HUES64 (cell line): ENCODE data around the gene HTR3E. TPM values are rescaled to one million over a fixed set of nuclear protein-coding genes. Genes with fewer than 3 reads are reported as not detected.
"Not testable (repeated sequence)": the region's sequence is repeated elsewhere in the genome, so short reads cannot be mapped to it uniquely, and the experiment has no call there.

Source experiments
- H3K27ac ChIP-seq: 2 replicates; pipeline ENCODE4 v1.7.0; 2013; ENCODE audit warnings: low read depth, low read length, inconsistent platforms
- H3K27me3 ChIP-seq: 2 replicates; pipeline ENCODE4 v1.6.1; 2013; ENCODE audit warnings: mild to moderate bottlenecking, low read length; ENCODE audit not compliant: insufficient read depth
- H3K36me3 ChIP-seq: 2 replicates; pipeline ENCODE4 v1.6.1; 2013; ENCODE audit warnings: mild to moderate bottlenecking, low read length; ENCODE audit not compliant: insufficient read depth
- H3K4me1 ChIP-seq: 2 replicates; pipeline ENCODE4 v1.6.1; 2013; ENCODE audit warnings: mild to moderate bottlenecking, low read length, moderate library complexity; ENCODE audit not compliant: insufficient read depth
- H3K4me3 ChIP-seq: 2 replicates; pipeline ENCODE4 v1.5.1; 2013; ENCODE audit warnings: mild to moderate bottlenecking, low read length, moderate library complexity
- H3K9ac ChIP-seq: 2 replicates; pipeline ENCODE4 v1.6.1; 2013; ENCODE audit warnings: mild to moderate bottlenecking, low read depth, low read length
- H3K9me3 ChIP-seq: 2 replicates; pipeline ENCODE4 v1.6.1; 2013; ENCODE audit warnings: low read depth, low read length; ENCODE audit not compliant: insufficient read depth
- WGBS: fragments of 150-250, 120-280 bp; methylation state at CpG from one replicate; pipeline ENCODE4 v1.1.7; 2013; ENCODE audit warnings: missing lambda C conversion rate; 5-methylcytosine and 5-hydroxymethylcytosine counted together
- polyA plus RNA-seq, 2 experiments: library from polyadenylated mRNA; stranded (reverse); fragments of 50-300 nt; gene quantifications; one replicate each; pipeline ENCODE4 v1.2.3, GENCODE V29; 2013

The HTR3E gene, protein sequence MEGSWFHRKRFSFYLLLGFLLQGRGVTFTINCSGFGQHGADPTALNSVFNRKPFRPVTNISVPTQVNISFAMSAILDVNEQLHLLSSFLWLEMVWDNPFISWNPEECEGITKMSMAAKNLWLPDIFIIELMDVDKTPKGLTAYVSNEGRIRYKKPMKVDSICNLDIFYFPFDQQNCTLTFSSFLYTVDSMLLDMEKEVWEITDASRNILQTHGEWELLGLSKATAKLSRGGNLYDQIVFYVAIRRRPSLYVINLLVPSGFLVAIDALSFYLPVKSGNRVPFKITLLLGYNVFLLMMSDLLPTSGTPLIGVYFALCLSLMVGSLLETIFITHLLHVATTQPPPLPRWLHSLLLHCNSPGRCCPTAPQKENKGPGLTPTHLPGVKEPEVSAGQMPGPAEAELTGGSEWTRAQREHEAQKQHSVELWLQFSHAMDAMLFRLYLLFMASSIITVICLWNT
- not detected for polyA plus RNA-seq (2013, experiment 1 of 2)
- polyA plus RNA-seq (2013, experiment 2 of 2) = not detected

- H3K36me3 ChIP-seq = no peaks in the 10 kb centered on the region
- H3K9ac ChIP-seq = no peak within 1 kb of the TSS
- no peak within 1 kb of the TSS for H3K27ac ChIP-seq
- H3K27me3 ChIP-seq = no peaks in the 10 kb centered on the region
- H3K4me3 ChIP-seq = no peak within 1 kb of the TSS
- 91% methylated on average over 7 of the region's 7 CpGs for WGBS
- H3K4me1 ChIP-seq = no peaks in the 10 kb centered on the region
- H3K9me3 ChIP-seq = peaks cover 6% of the 10 kb centered on the region; the same call in 1 of the 2 replicates
Observed at GRCh38 chr3:184096811-184097383, at the start of gene HTR3E. Gene HTR3E (plus strand): TSS chr3:184097064. CDS start chr3:184097530, 466 bp downstream.

- no peaks in the 10 kb centered on the region for H3K9me3 ChIP-seq
- no peaks in the 10 kb centered on the region for H3K27me3 ChIP-seq
- H3K9ac ChIP-seq = no peak overlapping the region
- no peaks in the 10 kb centered on the region for H3K36me3 ChIP-seq
- H3K4me3 ChIP-seq = no peak overlapping the region
- 95% methylated on average over 7 of the region's 7 CpGs for WGBS
- no peaks in the 10 kb centered on the region for H3K4me1 ChIP-seq
- no peak overlapping the region for H3K27ac ChIP-seq
Observed at GRCh38 chr3:184050217-184050847, 46.5 kb upstream of the HTR3E start.

GRCh38 chr3:184052767-184053166, 44.1 kb upstream of the HTR3E start, which contains the start of gene HTR3C:
Gene HTR3C (plus strand): TSS chr3:184053047. CDS start chr3:184053081, 34 bp downstream.
- WGBS = 91% methylated on average over 4 of the region's 4 CpGs
- Histone ChIP-seq H3K36me3 (no peaks in the 10 kb centered on the region), H3K4me3 (no peak within 1 kb of the TSS), H3K27ac (no peak within 1 kb of the TSS), H3K9me3 (no peaks in the 10 kb centered on the region), H3K27me3 (no peaks in the 10 kb centered on the region), H3K9ac (no peak within 1 kb of the TSS), H3K4me1 (no peaks in the 10 kb centered on the region)

DNA sequence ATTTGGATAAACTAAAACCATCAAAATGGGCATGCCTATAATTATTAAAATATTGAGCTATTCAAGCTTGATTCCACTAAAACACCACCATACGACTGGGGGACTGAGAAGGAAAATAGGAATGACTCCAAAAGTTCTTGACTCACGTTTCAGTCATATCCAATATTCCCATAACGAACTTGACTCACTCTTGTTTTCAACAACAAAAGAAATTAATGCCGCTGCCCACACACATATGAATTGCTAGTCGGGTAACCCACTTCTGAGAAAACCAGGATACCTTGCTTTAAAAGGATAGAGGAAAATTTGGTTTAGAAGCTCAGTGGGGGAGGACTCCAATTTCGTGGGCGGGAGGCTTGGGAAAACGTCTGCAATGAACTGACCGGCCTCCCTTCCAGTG, 38.8 kb upstream of the HTR3E start:
- H3K9me3 ChIP-seq = no peaks in the 10 kb centered on the region
- H3K4me1 ChIP-seq = no peaks in the 10 kb centered on the region
- no peaks in the 10 kb centered on the region for H3K36me3 ChIP-seq
- H3K4me3 ChIP-seq = no peak overlapping the region
- no peak overlapping the region for H3K9ac ChIP-seq
- 90% methylated on average over 9 of the region's 9 CpGs for WGBS
- H3K27me3 ChIP-seq = no peaks in the 10 kb centered on the region
- no peak overlapping the region for H3K27ac ChIP-seq

- Histone ChIP-seq H3K4me1 (no peaks in the 10 kb centered on the region), H3K9me3 (no peaks in the 10 kb centered on the region), H3K4me3 (no peak overlapping the region), H3K27me3 (no peaks in the 10 kb centered on the region), H3K36me3 (no peaks in the 10 kb centered on the region), H3K27ac (no peak overlapping the region), H3K9ac (no peak overlapping the region)
- 84% methylated on average over 7 of the region's 7 CpGs for WGBS
Observed at GRCh38 chr3:184059424-184059823, 37.4 kb upstream of the HTR3E start.

DNA sequence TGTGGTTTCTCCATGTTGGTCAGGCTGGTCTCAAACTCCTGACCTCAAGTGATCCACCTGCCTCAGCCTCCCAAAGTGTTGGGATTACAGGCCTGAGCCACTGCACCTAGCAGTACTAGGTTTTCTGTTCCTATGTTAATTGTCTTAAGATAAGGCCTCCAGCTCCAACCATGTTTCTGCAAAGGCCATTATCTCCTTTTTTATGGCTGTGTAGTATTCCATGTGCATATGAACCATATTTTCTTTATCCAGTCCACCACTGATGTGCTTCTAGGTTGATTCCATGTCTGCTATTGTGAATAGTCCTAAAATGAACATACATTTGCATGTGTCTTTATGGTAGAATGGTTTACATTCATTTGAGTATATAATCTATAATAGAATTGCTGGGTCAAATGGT, 34.2 kb upstream of the HTR3E start:
- no peak overlapping the region for H3K27ac ChIP-seq
- H3K9ac ChIP-seq = no peak overlapping the region
- no peaks in the 10 kb centered on the region for H3K4me1 ChIP-seq
- H3K9me3 ChIP-seq = no peaks in the 10 kb centered on the region
- H3K27me3 ChIP-seq = no peaks in the 10 kb centered on the region
- H3K36me3 ChIP-seq = no peaks in the 10 kb centered on the region
- no peak overlapping the region for H3K4me3 ChIP-seq

- no peak overlapping the region for H3K4me3 ChIP-seq
- no peak overlapping the region for H3K9ac ChIP-seq
- no peaks in the 10 kb centered on the region for H3K36me3 ChIP-seq
- no CpG with 5 or more reads among the region's 2 CpGs for WGBS
- peaks cover 9% of the 10 kb centered on the region; the same call in 1 of the 2 replicates for H3K9me3 ChIP-seq
- H3K27ac ChIP-seq = no peak overlapping the region
- no peaks in the 10 kb centered on the region for H3K27me3 ChIP-seq
- no peaks in the 10 kb centered on the region for H3K4me1 ChIP-seq
Observed at GRCh38 chr3:184066211-184066610, 30.7 kb upstream of the HTR3E start.

- H3K27me3 ChIP-seq = no peaks in the 10 kb centered on the region
- no peak overlapping the region for H3K4me3 ChIP-seq
- 92% methylated on average over 6 of the region's 6 CpGs for WGBS
- peaks cover 13% of the 10 kb centered on the region; the same call in 1 of the 2 replicates for H3K9me3 ChIP-seq
- H3K27ac ChIP-seq = no peak overlapping the region
- H3K4me1 ChIP-seq = no peaks in the 10 kb centered on the region
- no peak overlapping the region for H3K9ac ChIP-seq
- H3K36me3 ChIP-seq = no peaks in the 10 kb centered on the region
Observed at GRCh38 chr3:184067573-184068055, 29.2 kb upstream of the HTR3E start.

- H3K27ac ChIP-seq = no peak overlapping the region
- peaks cover 13% of the 10 kb centered on the region; the same call in 1 of the 2 replicates for H3K9me3 ChIP-seq
- H3K36me3 ChIP-seq = no peaks in the 10 kb centered on the region
- no peak overlapping the region for H3K9ac ChIP-seq
- H3K27me3 ChIP-seq = no peaks in the 10 kb centered on the region
- 95% methylated on average over 4 of the region's 5 CpGs for WGBS
- no peak overlapping the region for H3K4me3 ChIP-seq
- H3K4me1 ChIP-seq = no peaks in the 10 kb centered on the region
Observed at GRCh38 chr3:184068344-184068743, 28.5 kb upstream of the HTR3E start.

DNA sequence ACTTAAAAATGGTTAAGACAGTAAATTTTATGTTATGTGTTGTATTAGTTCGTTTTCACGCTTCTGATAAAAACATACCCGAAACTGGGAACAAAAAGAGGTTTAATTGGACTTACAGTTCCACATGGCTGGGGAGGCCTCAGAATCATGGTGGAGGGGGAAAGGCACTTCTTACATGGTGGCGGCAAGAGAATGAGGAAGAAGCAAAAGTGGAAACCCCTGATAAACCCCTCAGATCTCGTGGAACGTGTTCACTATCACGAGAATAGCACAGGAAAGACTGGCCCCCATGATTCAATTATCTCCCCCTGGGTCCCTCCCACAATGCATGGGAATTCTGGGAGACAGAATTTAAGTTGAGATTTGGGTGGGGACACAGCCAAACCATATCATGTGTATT, 25.7 kb upstream of the HTR3E start:
- peaks cover 13% of the 10 kb centered on the region; the same call in 1 of the 2 replicates for H3K9me3 ChIP-seq
- not testable (repeated sequence) for H3K9ac ChIP-seq, H3K4me1 ChIP-seq, H3K27ac ChIP-seq, H3K27me3 ChIP-seq, H3K4me3 ChIP-seq, H3K36me3 ChIP-seq
- 95% methylated on average over 7 of the region's 7 CpGs for WGBS

DNA sequence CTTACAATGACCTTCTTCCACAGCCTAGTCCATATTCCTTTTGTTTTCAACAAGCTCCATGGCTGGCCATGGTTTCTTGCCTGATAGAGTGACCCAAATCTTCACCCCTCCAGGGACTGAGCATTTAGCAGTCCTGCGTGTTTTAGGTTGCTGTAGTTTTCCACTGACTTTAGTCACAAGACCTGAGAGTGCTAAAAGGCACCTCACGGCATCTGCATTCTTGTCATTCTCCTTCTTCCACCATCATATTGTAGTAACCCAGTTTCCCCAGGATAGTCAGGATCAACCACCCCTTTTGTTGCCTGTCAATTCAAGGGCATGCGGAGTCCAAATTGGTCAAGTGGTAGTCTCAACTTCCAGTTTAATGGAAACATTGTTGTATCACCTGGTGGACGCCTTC, 23.2 kb upstream of the HTR3E start:
- no peak overlapping the region for H3K4me3 ChIP-seq
- no peak overlapping the region for H3K9ac ChIP-seq
- H3K9me3 ChIP-seq = peaks cover 13% of the 10 kb centered on the region; the same call in 1 of the 2 replicates
- no peak overlapping the region for H3K27ac ChIP-seq
- 88% methylated on average over 4 of the region's 4 CpGs for WGBS
- no peaks in the 10 kb centered on the region for H3K4me1 ChIP-seq
- H3K27me3 ChIP-seq = no peaks in the 10 kb centered on the region
- no peaks in the 10 kb centered on the region for H3K36me3 ChIP-seq
